H1 (cell line): ENCODE measurements around the gene PSORS1C1. TPM values are rescaled to one million over a fixed set of nuclear protein-coding genes. Genes with fewer than 3 reads are reported as not detected.

Experiments
- CTCF ChIA-PET: fragments of 300-600 bp; sonication (Branson Sonifier 250); formaldehyde crosslinking; loops from one replicate; lab custom pipeline; 2021; ENCODE audit not compliant: partially characterized antibody; lab: Charles Lee
- POLR2A ChIA-PET: fragments of 300-600 bp; sonication (Branson Sonifier 250); formaldehyde crosslinking; loops from one replicate; lab custom pipeline; 2021; ENCODE audit warnings: inconsistent platforms; ENCODE audit not compliant: partially characterized antibody; lab: Charles Lee
- DNase-seq, 2 experiments: peaks; one replicate each; pipeline versions ENCODE4 v3.0.0 to v3.0.0-alpha.2; 2010 to 2022; ENCODE audit warnings: low spot score in 2 of 2, low read depth in 1 of 2, mixed read lengths in 1 of 2
- FAIRE-seq: peaks from 2 replicates; lab custom pipeline; 2011; peaks lifted over from hg19 to GRCh38; lab: Jason Lieb, UNC
- H2AFZ ChIP-seq: 2 replicates; pipeline ENCODE4 v1.8.1; 2012; ENCODE audit warnings: low read length, inconsistent platforms
- H2AK5ac ChIP-seq: 2 replicates; pipeline ENCODE4 v1.6.1; 2013; ENCODE audit warnings: low read depth, low read length
- H2BK120ac ChIP-seq: replicated peaks from 2 replicates; pipeline ENCODE3; 2013; ENCODE audit warnings: low read depth, low read length, inconsistent platforms
- H2BK12ac ChIP-seq: 2 replicates; pipeline ENCODE4 v1.6.1; 2013; ENCODE audit warnings: low read depth, low read length
- H2BK15ac ChIP-seq: 2 replicates; pipeline ENCODE4 v1.6.1; 2013; ENCODE audit warnings: low read length
- H2BK20ac ChIP-seq: 2 replicates; pipeline ENCODE4 v1.6.1; 2013; ENCODE audit warnings: low read length
- H2BK5ac ChIP-seq: 2 replicates; pipeline ENCODE4 v1.6.1; 2013; ENCODE audit warnings: low read depth, low read length
- H3K14ac ChIP-seq: 2 replicates; pipeline ENCODE4 v1.6.1; 2013; ENCODE audit warnings: inconsistent platforms; ENCODE audit not compliant: insufficient read length
- H3K18ac ChIP-seq: 2 replicates; pipeline ENCODE4 v1.6.1; 2013; ENCODE audit warnings: low read length; ENCODE audit errors: extremely low read depth
- H3K23ac ChIP-seq: 2 replicates; pipeline ENCODE4 v1.6.1; 2013; ENCODE audit warnings: inconsistent platforms; ENCODE audit not compliant: insufficient read length
- H3K23me2 ChIP-seq: 2 replicates; pipeline ENCODE4 v1.6.1; 2013; ENCODE audit warnings: low read depth, low read length
- H3K27ac ChIP-seq: 2 replicates; pipeline ENCODE4 v1.6.1; 2011; ENCODE audit warnings: low read depth, low read length, inconsistent platforms
- H3K27me3 ChIP-seq, 4 experiments: replicated peaks in 1 of 4; 1 replicate in 1 of 4; 2 replicates in 3 of 4; pipeline versions ENCODE4 v1.6.1 to v1.8.1; 2011 to 2013; ENCODE audit warnings: low read length in 3 of 4, mild to moderate bottlenecking in 3 of 4, inconsistent platforms in 2 of 4, mixed read lengths in 2 of 4, moderate library complexity in 1 of 4; ENCODE audit not compliant: control insufficient read depth in 3 of 4, insufficient read depth in 3 of 4; ENCODE audit errors: extremely low read depth in 1 of 4
- H3K36me3 ChIP-seq, 4 experiments: 2 replicates each; pipeline versions ENCODE4 v1.6.1 to v1.8.1; 2011 to 2013; ENCODE audit warnings: mild to moderate bottlenecking in 4 of 4, low read length in 3 of 4, moderate library complexity in 2 of 4, control low read depth in 1 of 4, inconsistent platforms in 1 of 4; ENCODE audit not compliant: insufficient read depth in 4 of 4, control insufficient read depth in 2 of 4
- H3K4ac ChIP-seq: replicated peaks from 2 replicates; pipeline ENCODE3; 2013; ENCODE audit warnings: low read length, low read depth, mixed read lengths, inconsistent platforms; ENCODE audit not compliant: insufficient read length
- H3K4me1 ChIP-seq, 4 experiments: replicated peaks in 1 of 4; 1 replicate in 1 of 4; 2 replicates in 3 of 4; pipeline versions ENCODE4 v1.6.1 to v1.8.1; 2011 to 2013; ENCODE audit warnings: low read length in 3 of 4, inconsistent platforms in 2 of 4, mixed read lengths in 1 of 4; ENCODE audit not compliant: insufficient read depth in 4 of 4, control insufficient read depth in 3 of 4
- H3K4me2 ChIP-seq, 2 experiments: 2 replicates each; pipeline versions ENCODE4 v1.6.1 to v1.8.1; 2011 to 2013; ENCODE audit warnings: low read depth in 2 of 2, low read length in 2 of 2, control low read depth in 1 of 2, inconsistent platforms in 1 of 2, mild to moderate bottlenecking in 1 of 2; ENCODE audit not compliant: insufficient read depth in 1 of 2
- H3K4me3 ChIP-seq, 4 experiments: fragments of 200-600, 300-600 bp in 1 of 4; sonication (generic), shearing (Covaris generic), sonication (Bioruptor Twin) in 1 of 4; 2 replicates each; pipeline versions ENCODE4 v1.5.1 to v1.8.1; 2011 to 2016; ENCODE audit warnings: low read length in 4 of 4, low read depth in 3 of 4, control low read depth in 2 of 4, inconsistent platforms in 2 of 4, mild to moderate bottlenecking in 2 of 4, mixed read lengths in 1 of 4, moderate library complexity in 1 of 4; ENCODE audit not compliant: insufficient read depth in 2 of 4; ENCODE audit errors: extremely low read depth in 1 of 4
- H3K56ac ChIP-seq: replicated peaks from 2 replicates; pipeline ENCODE3; 2013; ENCODE audit warnings: low read depth, mild to moderate bottlenecking, mixed read lengths, low read length, inconsistent platforms; ENCODE audit not compliant: insufficient read length
- H3K79me1 ChIP-seq: 2 replicates; pipeline ENCODE4 v1.6.1; 2013; ENCODE audit warnings: low read depth, low read length, control low read depth
- H3K79me2 ChIP-seq, 2 experiments: 2 replicates each; pipeline versions ENCODE4 v1.6.1 to v1.8.1; 2012 to 2013; ENCODE audit warnings: low read length in 2 of 2, mild to moderate bottlenecking in 2 of 2, inconsistent platforms in 1 of 2; ENCODE audit not compliant: insufficient read depth in 2 of 2, control insufficient read depth in 1 of 2
- H3K9ac ChIP-seq, 4 experiments: replicated peaks in 1 of 4; 1 replicate in 1 of 4; 2 replicates in 3 of 4; pipeline versions ENCODE4 v1.6.1 to v1.8.1; 2011 to 2013; ENCODE audit warnings: low read depth in 3 of 4, low read length in 3 of 4, control low read depth in 2 of 4, mild to moderate bottlenecking in 2 of 4, moderate library complexity in 2 of 4, inconsistent platforms in 1 of 4; ENCODE audit errors: extremely low read depth in 1 of 4
- H3K9me3 ChIP-seq, 2 experiments: 2 replicates each; pipeline versions ENCODE4 v1.6.1 to v1.8.1; 2012 to 2013; ENCODE audit warnings: mild to moderate bottlenecking in 2 of 2, moderate library complexity in 2 of 2, control low read depth in 1 of 2, inconsistent platforms in 1 of 2, low read depth in 1 of 2, low read length in 1 of 2, mixed read lengths in 1 of 2; ENCODE audit not compliant: insufficient read depth in 2 of 2
- H4K20me1 ChIP-seq, 2 experiments: replicated peaks in 1 of 2; 2 replicates each; pipeline versions ENCODE3 to v1.8.1; 2011 to 2013; ENCODE audit warnings: inconsistent platforms in 2 of 2, low read length in 2 of 2, mild to moderate bottlenecking in 1 of 2; ENCODE audit not compliant: insufficient read depth in 2 of 2, control insufficient read depth in 1 of 2
- H4K5ac ChIP-seq: 2 replicates; pipeline ENCODE4 v1.6.1; 2013; ENCODE audit warnings: low read length, low read depth, mixed read lengths, inconsistent platforms; ENCODE audit not compliant: insufficient read length
- H4K8ac ChIP-seq: 2 replicates; pipeline ENCODE4 v1.8.0; 2013; ENCODE audit warnings: mild to moderate bottlenecking, moderate library complexity, low read length, inconsistent platforms; ENCODE audit not compliant: insufficient read depth; ENCODE audit errors: extremely low read depth
- H4K91ac ChIP-seq: replicated peaks from 2 replicates; pipeline ENCODE3; 2013; ENCODE audit warnings: low read length, mixed read lengths, inconsistent platforms; ENCODE audit not compliant: insufficient read length
- CEBPB ChIP-seq: IDR thresholded peaks from 2 replicates; pipeline ENCODE4 v1.6.1; 2012; ENCODE audit warnings: low read depth, low read length
- CTBP2 ChIP-seq: IDR thresholded peaks from 2 replicates; pipeline ENCODE4 v1.7.0; 2011; ENCODE audit warnings: borderline replicate concordance, mild to moderate bottlenecking, moderate library complexity, mixed read lengths, low read length; ENCODE audit not compliant: insufficient read depth, insufficient read length
- EP300 ChIP-seq, 2 experiments: IDR thresholded peaks; 1 replicate in 1 of 2; 2 replicates in 1 of 2; pipeline ENCODE4 v1.6.1; 2011 to 2012; ENCODE audit warnings: low read depth in 2 of 2, low read length in 2 of 2, mild to moderate bottlenecking in 2 of 2, borderline replicate concordance in 1 of 2, inconsistent platforms in 1 of 2, moderate library complexity in 1 of 2
- GABPA ChIP-seq: IDR thresholded peaks from 2 replicates; pipeline ENCODE4 v1.6.1; 2011; ENCODE audit warnings: mild to moderate bottlenecking, low read length, moderate library complexity, borderline replicate concordance; ENCODE audit not compliant: insufficient read depth
- HDAC6 ChIP-seq: IDR thresholded peaks from one replicate; pipeline ENCODE4 v1.7.1; 2012; ENCODE audit warnings: low read depth, mild to moderate bottlenecking, inconsistent platforms, low read length, moderate library complexity
- JUN ChIP-seq: IDR thresholded peaks from 2 replicates; pipeline ENCODE4 v1.6.1; 2011; ENCODE audit warnings: low read depth, mild to moderate bottlenecking, improper control_type of control experiment, low read length
- POLR2AphosphoS5 ChIP-seq: IDR thresholded peaks from 2 replicates; pipeline ENCODE4 v1.6.1; 2011; ENCODE audit warnings: low read depth, low read length
- RAD21 ChIP-seq, 2 experiments: IDR thresholded peaks in 1 of 2; conservative IDR thresholded peaks in 1 of 2; 2 replicates each; pipeline ENCODE4 v1.6.1; 2011; ENCODE audit warnings: low read depth in 2 of 2, low read length in 2 of 2, improper control_type of control experiment in 1 of 2, inconsistent platforms in 1 of 2, mild to moderate bottlenecking in 1 of 2, moderate library complexity in 1 of 2
- RFX5 ChIP-seq: IDR thresholded peaks from 2 replicates; pipeline ENCODE4 v1.6.1; 2011; ENCODE audit warnings: low read depth, low read length, improper control_type of control experiment, borderline replicate concordance
- SIRT6 ChIP-seq: IDR thresholded peaks from one replicate; pipeline ENCODE4 v1.7.1; 2012; ENCODE audit warnings: low read length, inconsistent platforms
- SUZ12 ChIP-seq: fragments of 200-600 bp; sonication (generic); IDR thresholded peaks from 2 replicates; pipeline ENCODE4 v1.6.1; 2012; ENCODE audit warnings: mild to moderate bottlenecking, inconsistent platforms, low read length, moderate library complexity, mixed read lengths
- WGBS, 2 experiments: shearing (Covaris generic) in 1 of 2; methylation state at CpG; one replicate each; pipeline versions ENCODE4 v1.1.6 to v1.1.7; 2013 to 2015; ENCODE audit warnings: low lambda C conversion rate in 2 of 2, mixed read lengths in 2 of 2, inconsistent platforms in 1 of 2, low coverage in 1 of 2, missing lambda C conversion rate in 1 of 2; ENCODE audit not compliant: insufficient replicate concordance in 2 of 2, insufficient coverage in 1 of 2, insufficient read length in 1 of 2; ENCODE audit errors: extremely low coverage in 1 of 2, missing lambda C conversion rate in 1 of 2; 5-methylcytosine and 5-hydroxymethylcytosine counted together
- polyA plus RNA-seq, 7 experiments: library from polyadenylated mRNA; depleted of rRNA in 3 of 7; stranded (reverse) in 5 of 7; unstranded in 2 of 7; fragments of >200 nt in 5 of 7; fragments of 200-250 nt in 2 of 7; gene quantifications; 1 replicate in 5 of 7; 2 replicates in 1 of 7; 4 replicates in 1 of 7; pipeline versions ENCODE4 v1.2.1 to v1.2.3, GENCODE V29; 2011 to 2013; ENCODE audit warnings: missing spikeins in 2 of 7, mixed read lengths in 2 of 7
- total RNA-seq: library from RNA; stranded (reverse); fragmentation: NEBNext Ultra II Directional; extraction: Animal tissue kit (Norgen Biotek cat#: 25700); gene quantifications from 2 replicates; pipeline ENCODE4 v1.2.1, GENCODE V29; 2021

Gene PSORS1C1
- total and polyA plus RNA-seq, 2 of the 8 experiments (the other 6 are each of a cell fraction or from before 2014, with no cell fraction given) = 0.12 to 0.52 TPM

GRCh38 chr6:31135710-31136109 is 21.1 kb downstream of the PSORS1C1 start:
- Histone ChIP-seq H2BK20ac (no peak overlapping the region), H2BK12ac (no peak overlapping the region), H2AFZ (no peak overlapping the region), H3K27ac (no peak overlapping the region), H4K5ac (no peak overlapping the region), H3K23me2 (no peaks in the 10 kb centered on the region), H3K4ac (no peak overlapping the region), H3K4me2 (no peak overlapping the region), H3K79me1 (no peaks in the 10 kb centered on the region), H4K8ac (no peak overlapping the region)
- no peak for DNase-seq
- CTCF ChIA-PET = interaction anchor here (0.6 to 16.4 kb wide), 7 partner anchors 5 to 680 kb away, joined by 3 to 187 read pairs (median 94); partner anchors contain the start of genes C6orf15, PSORS1C1 and PSORS1C2
- POLR2A ChIA-PET = interaction anchor here (68.5 kb wide), 1 partner anchor 33 kb away, joined by 2251 read pairs; the partner anchor contains the start of genes CCHCR1, POU5F1, PSORS1C2 and TCF19
- no peak for TF ChIP-seq SIRT6
- no peak for TF ChIP-seq RAD21 (IDR thresholded peaks at IDR 0.05 in 1 of 2, conservative IDR thresholded peaks at IDR 0.05 in 1 of 2; ENCODE audit: low read depth in 2 of 2, low read length in 2 of 2)
- TF ChIP-seq RFX5 = no peak
- TF ChIP-seq CTBP2 = no peak
- TF ChIP-seq JUN = no peak
- no peak for TF ChIP-seq HDAC6
- no peak for TF ChIP-seq POLR2AphosphoS5
- no peak for TF ChIP-seq CEBPB
- no peak for TF ChIP-seq EP300 (IDR thresholded peaks at IDR 0.05; ENCODE audit: borderline replicate concordance in 1 of 2, low read depth in 2 of 2, low read length in 2 of 2)
- TF ChIP-seq GABPA = no peak
- TF ChIP-seq SUZ12 = no peak
- TF ChIP-seq, all 59 proteins: peak for 0
- H3K79me2 ChIP-seq = no peaks in the 10 kb centered on the region
- H3K23ac ChIP-seq = no peak overlapping the region
- no peak overlapping the region for H3K18ac ChIP-seq
- H4K20me1 ChIP-seq = no peaks in the 10 kb centered on the region
- no peak overlapping the region for H2AK5ac ChIP-seq
- no peak overlapping the region for H2BK15ac ChIP-seq
- no peak overlapping the region for H2BK120ac ChIP-seq
- no peak overlapping the region for H3K56ac ChIP-seq
- H3K4me1 ChIP-seq = peaks cover 3 to 15% (median 11%) of the 10 kb centered on the region in 4 experiments
- 86% methylated on average over 10 of the region's 10 CpGs; no CpG with 5 or more reads in 1 of the 2 experiments for WGBS, 2 experiments
- no peak overlapping the region for H2BK5ac ChIP-seq
- H3K27me3 ChIP-seq = 0 out of 7 replicates have a peak, but pooled peaks cover 0 to 2% (median 0%) of the 10 kb centered on the region in 4 experiments
- H4K91ac ChIP-seq = no peak overlapping the region
- no peak overlapping the region for H3K9ac ChIP-seq
- H3K4me3 ChIP-seq = no peak overlapping the region
- no peak for FAIRE-seq
- no peak overlapping the region for H3K14ac ChIP-seq
- no peaks in the 10 kb centered on the region for H3K36me3 ChIP-seq
- no peaks in the 10 kb centered on the region for H3K9me3 ChIP-seq
